ENCODE results near the gene RNF31. TPM values are rescaled to one million over a fixed set of nuclear protein-coding genes. Genes with fewer than 3 reads are reported as not detected.

RNF31 gene
- total RNA-seq, 2 donors from 2014 or later: 34.9 to 53.7 TPM

- DNase-seq (ENCODE audit: low spot score): no peak
- intact Hi-C loops (cut with DNase I): no loop called here
Observed at GRCh38 chr14:24150993-24151392, 3.7 kb downstream of the RNF31 start.

- intact Hi-C loops (cut with DNase I): no loop called here
- DNase-seq (ENCODE audit: low spot score): no peak
Observed at GRCh38 chr14:24151404-24152080, 4.2 kb downstream of the RNF31 start.

GRCh38 chr14:24155100-24155499 lies 7.8 kb downstream of the RNF31 start:
- intact Hi-C loops (cut with DNase I): no loop called here
- DNase-seq (ENCODE audit: low spot score): no peak

GRCh38 chr14:24156840-24157239 lies 9.5 kb downstream of the RNF31 start:
- no peak for DNase-seq (ENCODE audit: low spot score)
- intact Hi-C loops (cut with DNase I): no loop called here

GRCh38 chr14:24157331-24157730 lies 10.0 kb downstream of the RNF31 start:
- DNase-seq (ENCODE audit: low spot score): no peak
- intact Hi-C loops (cut with DNase I): no loop called here

GRCh38 chr14:24159777-24160498 lies 12.6 kb downstream of the RNF31 start:
- intact Hi-C loops (cut with DNase I): no loop called here
- no peak for DNase-seq (ENCODE audit: low spot score)

- intact Hi-C loops (cut with DNase I): no loop called here
- peak; percentile 52 for DNase-seq (ENCODE audit: low spot score)
Observed at GRCh38 chr14:24160499-24160849, 13.2 kb downstream of the RNF31 start.

GRCh38 chr14:24160850-24161804 lies 13.8 kb downstream of the RNF31 start, which contains the start of gene IRF9:
Gene IRF9 (plus strand): TSS chr14:24161265. CDS start chr14:24162145, 880 bp downstream.
- intact Hi-C loops (cut with DNase I): no loop called here
- peak; percentile 98 for DNase-seq (ENCODE audit: low spot score)

GRCh38 chr14:24162093-24162492 lies 14.8 kb downstream of the RNF31 start:
- no peak for DNase-seq (ENCODE audit: low spot score)
- intact Hi-C loops (cut with DNase I): no loop called here

GRCh38 chr14:24164518-24164991 lies 17.3 kb downstream of the RNF31 start:
- intact Hi-C loops (cut with DNase I): no loop called here
- DNase-seq (ENCODE audit: low spot score): no peak

GRCh38 chr14:24165785-24166184 lies 18.5 kb downstream of the RNF31 start:
- no peak for DNase-seq (ENCODE audit: low spot score)
- intact Hi-C loops (cut with DNase I): no loop called here

GRCh38 chr14:24167469-24168114 lies 20.3 kb downstream of the RNF31 start:
- intact Hi-C loops (cut with DNase I): no loop called here
- no peak for DNase-seq (ENCODE audit: low spot score)

- peak; percentile 89 for DNase-seq (ENCODE audit: low spot score)
- intact Hi-C loops (cut with DNase I): no loop called here
Observed at GRCh38 chr14:24171422-24172260, 24.3 kb downstream of the RNF31 start, which contains the start of gene REC8. Gene REC8 (plus strand): TSS chr14:24172080. CDS start chr14:24172553, 473 bp downstream.

- intact Hi-C loops (cut with DNase I): no loop called here
Observed at GRCh38 chr14:24172261-24172860, 25.1 kb downstream of the RNF31 start.

GRCh38 chr14:24172871-24173281 lies 25.6 kb downstream of the RNF31 start:
- intact Hi-C loops (cut with DNase I): no loop called here
- peak; percentile 82 for DNase-seq (ENCODE audit: low spot score)

More at GRCh38 chr14:24172261-24172860, 25.1 kb downstream of the RNF31 start:
- DNase-seq (ENCODE audit: low spot score): peak; percentile 77

- no peak for DNase-seq (ENCODE audit: low spot score)
Observed at GRCh38 chr14:24176599-24176998, 29.3 kb downstream of the RNF31 start.

GRCh38 chr14:24177041-24177825 lies 29.9 kb downstream of the RNF31 start:
- DNase-seq (ENCODE audit: low spot score): peak; percentile 67
- intact Hi-C loops (cut with DNase I): no loop called here

More at GRCh38 chr14:24176599-24176998, 29.3 kb downstream of the RNF31 start:
- intact Hi-C loops (cut with DNase I): no loop called here
